Fibroblast of lung (primary cell): ENCODE measurements around the gene PLCL1. TPM values are rescaled to one million over a fixed set of nuclear protein-coding genes. Genes with fewer than 3 reads are reported as not detected.

ENCODE experiments used
- DNase-seq, 2 donors: peaks; one replicate each; pipeline versions ENCODE4 v3.0.0 to v3.0.0-alpha.2; 2010; ENCODE audit warnings: low read depth in 2 of 2
- H2AFZ ChIP-seq: 2 replicates; pipeline ENCODE4 v1.5.1; 2012; ENCODE audit warnings: low read length, control low read depth, inconsistent platforms
- H3K27ac ChIP-seq: 2 replicates; pipeline ENCODE4 v1.5.1; 2011; ENCODE audit warnings: low read length, control low read depth; ENCODE audit not compliant: insufficient read depth
- H3K27me3 ChIP-seq: 2 replicates; pipeline ENCODE4 v1.5.1; 2011; ENCODE audit warnings: mild to moderate bottlenecking, low read length; ENCODE audit not compliant: control insufficient read depth, insufficient read depth
- H3K36me3 ChIP-seq: 2 replicates; pipeline ENCODE4 v1.5.1; 2011; ENCODE audit warnings: low read length; ENCODE audit not compliant: control insufficient read depth, insufficient read depth
- H3K4me1 ChIP-seq: 2 replicates; pipeline ENCODE4 v1.5.1; 2011; ENCODE audit warnings: low read length; ENCODE audit not compliant: control insufficient read depth, insufficient read depth; ENCODE audit errors: extremely low read depth
- H3K4me2 ChIP-seq: 2 replicates; pipeline ENCODE4 v1.5.1; 2011; ENCODE audit warnings: low read length, control low read depth; ENCODE audit not compliant: insufficient read depth; ENCODE audit errors: extremely low read depth
- H3K4me3 ChIP-seq, 4 experiments: fragments of 200-600 bp in 1 of 4; sonication (generic) in 1 of 4; replicated peaks in 1 of 4; 2 replicates each; pipeline ENCODE4 v1.5.1; 2011 to 2016; ENCODE audit warnings: low read length in 4 of 4, low read depth in 3 of 4, mild to moderate bottlenecking in 3 of 4, control low read depth in 2 of 4, inconsistent platforms in 1 of 4, mixed read lengths in 1 of 4; ENCODE audit not compliant: insufficient read depth in 1 of 4; ENCODE audit errors: control extremely low read depth in 1 of 4
- H3K79me2 ChIP-seq: 2 replicates; pipeline ENCODE4 v1.5.1; 2012; ENCODE audit warnings: mild to moderate bottlenecking, low read length, inconsistent platforms; ENCODE audit not compliant: control insufficient read depth, insufficient read depth
- H3K9ac ChIP-seq: 2 replicates; pipeline ENCODE4 v1.5.1; 2011; ENCODE audit warnings: mild to moderate bottlenecking, low read length, control low read depth; ENCODE audit not compliant: insufficient read depth
- H3K9me3 ChIP-seq: 2 replicates; pipeline ENCODE4 v1.5.1; 2012; ENCODE audit warnings: low read depth, low read length; ENCODE audit not compliant: control insufficient read depth, insufficient read depth
- H4K20me1 ChIP-seq: 2 replicates; pipeline ENCODE4 v1.5.1; 2011; ENCODE audit warnings: low read length; ENCODE audit not compliant: control insufficient read depth, insufficient read depth; ENCODE audit errors: extremely low read depth
- CTCF ChIP-seq, 2 donors: IDR thresholded peaks in 1 of 2; conservative IDR thresholded peaks in 1 of 2; 1 replicate in 1 of 2; 2 replicates in 1 of 2; pipeline ENCODE4 v1.5.1; 2011 to 2012; ENCODE audit warnings: low read length in 2 of 2, control low read depth in 1 of 2, inconsistent platforms in 1 of 2, low read depth in 1 of 2, mild to moderate bottlenecking in 1 of 2
- EZH2 ChIP-seq: IDR thresholded peaks from 2 replicates; pipeline ENCODE4 v1.5.1; 2012; ENCODE audit warnings: low read length, control low read depth, mild to moderate bottlenecking; ENCODE audit errors: missing control alignments
- polyA plus RNA-seq, 2 donors: library from polyadenylated mRNA; depleted of rRNA in 1 of 2; stranded (reverse) in 1 of 2; unstranded in 1 of 2; fragments of >200 nt; gene quantifications; 2 replicates each; pipeline ENCODE4 v1.2.1, GENCODE V29; 2011 to 2012; ENCODE audit warnings: missing spikeins in 1 of 2
- total RNA-seq: library from RNA; depleted of rRNA; stranded (reverse); fragments of >200 nt; gene quantifications from 2 replicates; pipeline ENCODE4 v1.2.1, GENCODE V29; 2014

The PLCL1 gene
- total and polyA plus RNA-seq, 2 donors (not counting 1 experiment from before 2014, with no cell fraction given): 0.48 to 0.83 TPM

DNA sequence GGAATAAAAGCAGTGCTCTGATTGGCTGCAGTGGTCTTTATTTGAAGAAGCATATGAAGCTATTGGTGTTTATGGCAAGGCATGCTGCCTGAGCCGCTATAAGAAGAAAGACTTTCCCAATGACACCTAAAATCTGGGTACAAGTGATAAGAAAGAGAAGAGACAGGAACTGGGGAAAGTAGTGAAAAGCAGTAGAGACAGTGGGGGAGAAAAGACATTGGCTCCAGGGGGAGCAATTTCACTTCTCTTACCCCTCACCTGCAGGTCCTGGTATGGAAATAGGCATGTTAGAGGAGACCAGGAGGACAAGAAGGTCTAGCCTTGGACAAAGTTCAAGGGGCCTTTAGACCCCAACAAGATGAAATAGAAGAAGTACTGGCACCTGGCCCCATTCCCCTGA is 47.1 kb downstream of the PLCL1 start:
- Histone ChIP-seq H3K9me3 (no peaks in the 10 kb centered on the region), H3K9ac (no peak overlapping the region), H3K4me1 (no peaks in the 10 kb centered on the region)

GRCh38 chr2:197852108-197852507 is 47.7 kb downstream of the PLCL1 start:
- Histone ChIP-seq H3K9me3 (no peaks in the 10 kb centered on the region), H3K36me3 (no peaks in the 10 kb centered on the region), H3K4me1 (no peaks in the 10 kb centered on the region), H2AFZ (no peak overlapping the region), H4K20me1 (no peaks in the 10 kb centered on the region), H3K27me3 (no peaks in the 10 kb centered on the region), H3K79me2 (no peaks in the 10 kb centered on the region), H3K4me2 (no peak overlapping the region), H3K9ac (no peak overlapping the region), H3K4me3 (no peak overlapping the region), H3K27ac (no peak overlapping the region)
- no peak for DNase-seq
- no peak for TF ChIP-seq EZH2
- no peak for TF ChIP-seq CTCF (conservative IDR thresholded peaks at IDR 0.05 in 1 of 2, IDR thresholded peaks at IDR 0.05 in 1 of 2; ENCODE audit: low read depth in 1 of 2, low read length in 2 of 2)

More for the DNA sequence above, 47.1 kb downstream of the PLCL1 start:
- Histone ChIP-seq H3K36me3 (no peaks in the 10 kb centered on the region), H2AFZ (no peak overlapping the region), H3K27me3 (no peaks in the 10 kb centered on the region), H4K20me1 (no peaks in the 10 kb centered on the region), H3K79me2 (no peaks in the 10 kb centered on the region), H3K4me3 (no peak overlapping the region), H3K27ac (no peak overlapping the region), H3K4me2 (no peak overlapping the region)
- DNase-seq: no peak
- TF ChIP-seq EZH2 (no peak), CTCF (conservative IDR thresholded peaks at IDR 0.05 in 1 of 2, IDR thresholded peaks at IDR 0.05 in 1 of 2; ENCODE audit: low read depth in 1 of 2, low read length in 2 of 2) (no peak)

- Histone ChIP-seq H3K79me2 (no peaks in the 10 kb centered on the region), H4K20me1 (no peaks in the 10 kb centered on the region), H3K36me3 (no peaks in the 10 kb centered on the region), H3K9me3 (no peaks in the 10 kb centered on the region), H3K4me2 (no peak overlapping the region), H3K27me3 (no peaks in the 10 kb centered on the region), H3K4me1 (no peaks in the 10 kb centered on the region), H3K27ac (no peak overlapping the region), H3K9ac (no peak overlapping the region), H3K4me3 (no peak overlapping the region), H2AFZ (no peak overlapping the region)
- TF ChIP-seq CTCF (conservative IDR thresholded peaks at IDR 0.05 in 1 of 2, IDR thresholded peaks at IDR 0.05 in 1 of 2; ENCODE audit: low read depth in 1 of 2, low read length in 2 of 2) (no peak), EZH2 (no peak)
- no peak for DNase-seq
Observed at GRCh38 chr2:197853549-197853948, 49.2 kb downstream of the PLCL1 start.
